NCI-H1930 (cell line): ENCODE measurements around the gene KRT6A.
"Not testable (repeated sequence)": the region's sequence is repeated elsewhere in the genome, so short reads cannot be mapped to it uniquely, and the experiment has no call there.

ENCODE experiments used
- DNase-seq, 2 experiments: peaks; one replicate each; lab custom pipeline; 2025; lab: John Stamatoyannopoulos, UW

The KRT6A gene

DNA sequence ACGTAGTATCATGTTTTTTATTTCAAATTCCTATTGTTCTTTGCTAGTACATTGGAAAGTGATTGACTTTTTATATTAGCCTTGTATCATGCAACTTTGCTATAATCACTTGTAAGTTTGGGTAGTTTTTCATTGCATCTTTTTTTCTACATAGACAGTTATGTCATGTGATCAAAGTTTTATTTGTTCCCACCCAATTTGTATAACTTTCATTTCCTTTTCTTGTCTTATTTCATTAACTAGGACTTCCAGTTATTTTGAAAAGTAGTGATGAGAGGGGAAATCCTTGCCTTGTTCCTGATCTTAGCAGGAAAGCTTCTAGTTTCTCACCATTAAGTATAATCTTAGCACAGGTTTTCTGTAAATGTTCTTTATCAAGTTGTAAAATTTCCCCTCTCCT, 9.8 kb upstream of the KRT6A start:
- no peak for DNase-seq

DNA sequence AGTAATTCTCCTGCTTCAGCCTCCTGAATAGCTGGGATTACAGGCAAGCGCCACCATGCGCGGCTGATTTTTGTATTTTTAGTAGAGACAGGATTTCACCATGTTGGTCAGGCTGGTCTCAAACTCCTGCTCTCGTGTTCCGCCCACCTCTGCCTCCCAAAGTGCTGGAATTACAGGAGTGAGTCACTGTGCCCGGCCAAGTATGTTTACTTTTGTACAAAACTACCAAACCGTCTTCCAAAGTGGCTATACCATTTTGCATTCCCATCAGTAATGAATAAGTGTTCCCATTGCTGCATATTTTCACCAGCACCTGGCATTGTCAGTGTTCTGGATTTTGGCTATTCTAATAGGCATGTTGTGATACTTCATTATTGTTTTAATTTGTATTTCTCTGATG, 8.4 kb upstream of the KRT6A start:
- no peak for DNase-seq

DNA sequence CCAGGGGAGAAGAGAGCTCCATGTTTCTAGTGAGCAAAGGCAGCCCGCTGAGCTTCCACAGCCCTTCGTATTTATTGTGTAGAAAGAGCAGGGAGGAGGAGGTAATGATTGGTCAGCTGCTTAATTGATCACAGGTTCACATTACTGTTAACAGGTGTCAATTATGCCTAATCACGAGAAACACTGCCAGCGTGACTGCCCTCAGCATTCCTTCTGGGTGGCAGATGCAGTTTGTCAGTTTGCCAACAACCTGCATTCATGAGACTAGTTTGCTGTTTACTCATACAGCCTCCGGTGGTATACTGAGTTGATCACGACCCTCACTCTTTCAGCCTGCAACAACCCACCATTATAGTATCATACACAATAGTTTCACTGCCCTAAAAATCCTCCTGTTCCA, 7.5 kb upstream of the KRT6A start:
- DNase-seq, result not testable (repeated sequence)

DNA sequence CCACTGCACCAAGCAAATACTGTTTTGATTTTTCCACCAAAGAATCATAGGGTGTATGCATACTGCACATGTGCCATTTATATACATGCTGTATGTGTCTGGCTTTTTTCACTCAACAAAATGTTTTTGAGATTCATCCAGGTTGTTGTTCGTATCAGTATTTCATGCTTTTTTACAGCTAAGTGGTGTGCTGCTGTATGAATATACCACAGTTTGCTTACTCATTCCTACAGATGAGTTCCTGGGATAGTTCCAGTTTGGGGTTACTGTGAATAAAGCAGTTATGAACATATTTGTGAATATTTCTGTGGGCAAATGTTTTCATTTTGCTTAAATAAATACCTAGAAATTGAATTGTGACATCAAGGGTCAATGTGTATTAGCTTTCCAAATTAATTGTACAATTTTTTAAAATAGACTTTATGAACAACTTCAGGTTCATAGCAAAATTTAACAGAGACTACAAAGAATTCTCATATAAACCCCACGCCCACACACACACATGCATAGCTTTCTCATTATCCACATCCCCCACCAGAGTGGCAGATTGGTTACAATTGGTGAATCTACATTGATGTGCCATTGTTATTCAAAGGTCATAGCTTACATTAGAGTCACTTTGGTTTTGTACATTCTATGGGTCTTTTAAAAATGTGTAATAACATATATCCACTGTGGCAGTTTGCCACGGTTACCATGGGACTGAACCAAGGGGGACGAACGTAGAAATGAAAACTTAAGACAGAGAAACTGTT, 6.9 kb upstream of the KRT6A start:
- no peak for DNase-seq

DNA sequence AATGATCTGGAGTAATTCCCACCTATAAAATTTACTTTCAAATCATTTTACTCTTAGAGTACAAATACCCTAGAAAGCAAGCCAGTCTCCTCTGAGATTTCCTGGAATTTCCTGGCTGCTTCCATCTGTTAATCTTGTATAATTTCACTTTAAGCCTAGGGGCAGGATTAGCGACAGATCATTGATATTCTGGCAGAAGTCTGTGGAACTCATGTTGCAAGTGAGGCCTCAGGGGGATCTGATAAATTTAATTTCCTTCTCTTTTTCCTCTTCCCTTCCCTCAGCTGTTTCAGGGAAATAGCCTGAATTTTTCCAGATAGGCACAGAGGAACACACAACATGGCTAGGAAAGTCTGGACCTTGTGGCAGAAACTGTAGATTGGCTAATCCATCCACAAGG, 5.9 kb upstream of the KRT6A start:
- no peak for DNase-seq

DNA sequence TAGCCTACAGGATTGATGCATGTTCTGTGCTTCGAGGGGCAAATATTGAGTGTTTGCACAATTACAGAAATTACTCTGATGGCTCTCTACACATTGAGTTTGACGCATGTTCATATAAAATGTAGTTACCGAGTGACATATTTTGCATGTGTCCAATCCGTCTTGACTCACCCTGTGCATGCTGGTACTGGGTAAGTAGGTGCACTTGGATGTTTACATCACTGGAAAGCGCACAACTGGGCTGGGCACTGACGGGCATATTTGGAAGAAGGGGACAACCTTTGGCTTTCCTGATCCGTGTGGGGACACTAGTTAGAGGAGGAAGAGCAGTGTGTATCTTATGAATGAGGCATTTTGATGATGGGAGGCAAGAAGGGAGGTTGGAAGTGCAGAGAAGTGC, 4.9 kb upstream of the KRT6A start:
- no peak for DNase-seq

DNA sequence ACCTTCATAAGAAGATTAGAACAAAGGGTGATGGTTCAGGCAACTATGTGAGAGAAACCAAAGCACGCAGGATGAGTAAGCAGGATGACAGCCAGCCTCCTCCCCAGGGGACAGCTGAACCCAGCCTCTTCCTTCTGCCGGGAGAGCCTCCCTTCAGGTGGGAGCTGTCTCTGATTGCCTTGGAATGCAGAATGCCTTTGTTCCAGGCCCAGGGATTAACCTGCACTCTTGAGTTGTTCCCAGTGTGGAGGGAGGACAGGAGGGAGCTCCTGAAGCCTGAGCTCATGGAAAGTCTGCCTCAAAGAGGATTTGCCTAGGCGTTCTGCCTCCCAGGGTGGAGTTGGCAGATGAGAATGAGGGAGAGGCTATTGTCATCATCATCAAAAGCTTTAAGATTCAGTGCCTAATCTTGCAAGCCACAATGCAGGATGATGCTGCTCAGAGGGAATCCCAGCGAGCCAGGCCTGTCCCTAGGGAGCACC, 3.6 kb upstream of the KRT6A start:
- no peak for DNase-seq

DNA sequence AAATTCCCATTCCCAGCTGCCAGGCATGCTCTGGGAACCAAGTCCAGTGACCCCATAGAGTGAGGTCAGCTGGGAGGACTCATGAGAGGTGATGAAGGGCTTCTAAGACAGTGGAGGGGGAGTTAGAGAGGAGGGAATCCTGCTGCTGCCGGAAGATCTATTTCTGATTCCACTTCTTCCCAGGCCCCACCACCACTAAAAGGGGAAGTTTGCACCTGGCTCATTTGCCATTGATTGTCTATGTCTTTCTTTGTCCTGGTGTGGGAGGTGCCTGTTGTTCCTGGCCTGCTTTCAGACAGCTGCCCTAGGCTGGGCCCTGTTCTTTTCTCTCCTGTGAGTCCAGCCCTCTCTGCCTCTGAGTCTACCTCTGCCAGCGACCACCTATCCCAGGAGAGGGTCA, 3.0 kb upstream of the KRT6A start:
- DNase-seq, result no peak

DNA sequence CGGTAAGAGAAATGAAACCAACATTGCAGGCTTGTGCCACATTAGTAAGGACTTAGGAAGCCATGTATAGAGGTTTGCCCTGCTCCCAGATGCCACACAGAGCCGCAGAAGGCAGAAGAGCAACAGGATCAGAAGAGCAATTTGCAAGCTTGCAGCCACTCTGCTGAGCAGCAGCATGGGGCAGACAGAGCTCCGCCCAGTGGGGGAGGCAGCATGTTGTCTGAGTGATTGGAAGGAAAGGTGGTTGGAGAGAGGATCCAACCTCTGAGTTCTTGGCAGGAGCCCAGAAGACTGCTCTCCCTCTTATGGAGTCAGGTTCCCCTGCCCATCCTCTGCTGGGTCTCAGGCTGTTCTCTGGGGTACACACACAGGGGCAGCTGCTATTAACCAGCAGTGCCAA, 2.3 kb upstream of the KRT6A start:
- DNase-seq, result no peak

DNA sequence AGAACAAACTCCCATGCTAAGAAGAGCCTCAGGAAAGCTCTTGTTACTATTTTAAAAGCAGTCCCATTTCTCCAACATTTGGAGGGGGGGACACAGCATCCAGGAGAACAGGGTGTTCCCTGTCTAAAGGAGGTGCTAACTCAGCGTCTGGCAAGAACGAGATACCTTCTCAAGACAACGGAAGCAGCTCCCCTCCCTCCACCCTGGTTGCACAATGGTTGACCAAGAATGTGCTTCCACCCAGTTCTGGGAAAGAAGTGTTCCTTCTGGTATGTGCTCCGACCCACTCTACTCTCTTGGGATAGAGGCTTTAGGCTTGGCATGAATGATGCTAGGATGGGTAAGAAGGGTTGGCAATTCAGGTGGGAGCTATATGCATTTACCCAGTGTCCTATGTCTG, 1.5 kb upstream of the KRT6A start:
- no peak for DNase-seq

DNA sequence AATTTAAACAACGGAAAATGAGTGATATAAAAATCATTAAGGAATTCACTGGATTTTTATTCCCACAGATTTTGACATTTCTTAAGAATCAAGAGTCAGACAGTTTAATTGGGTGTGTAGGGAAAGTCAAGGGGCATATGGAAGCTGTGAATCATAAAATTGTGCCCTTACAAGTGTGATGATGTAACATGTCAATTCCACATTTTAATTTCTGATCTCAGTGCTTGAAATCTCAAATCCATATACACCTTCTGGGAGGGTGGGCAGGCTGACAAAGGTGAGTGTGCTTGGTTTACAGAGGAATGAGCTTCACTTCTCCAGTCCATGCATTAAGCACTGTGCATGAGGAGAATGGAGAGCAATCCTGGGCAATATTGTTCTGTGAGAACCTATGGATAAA, 1.0 kb upstream of the KRT6A start:
- DNase-seq, result no peak

DNA sequence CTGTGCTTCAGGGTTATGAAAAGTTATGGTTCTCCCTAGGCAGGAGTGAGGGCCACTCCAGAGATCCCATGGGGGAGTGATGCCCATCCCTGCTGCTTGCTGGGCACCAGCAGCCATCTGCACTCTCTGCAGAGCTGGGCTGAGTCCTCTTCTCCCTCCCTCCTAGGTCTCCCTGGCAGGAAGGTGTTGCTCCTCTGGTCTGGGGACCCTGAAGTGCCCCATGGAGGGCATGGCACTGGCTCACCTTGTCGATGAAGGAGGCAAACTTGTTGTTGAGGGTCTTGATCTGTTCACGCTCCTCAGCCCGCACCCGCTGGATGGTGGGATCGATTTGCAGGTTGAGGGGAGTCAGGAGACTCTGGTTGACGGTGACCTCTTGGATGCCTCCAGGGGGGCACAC, 652 bp downstream of the KRT6A start:
- DNase-seq, result not testable (repeated sequence)

DNA sequence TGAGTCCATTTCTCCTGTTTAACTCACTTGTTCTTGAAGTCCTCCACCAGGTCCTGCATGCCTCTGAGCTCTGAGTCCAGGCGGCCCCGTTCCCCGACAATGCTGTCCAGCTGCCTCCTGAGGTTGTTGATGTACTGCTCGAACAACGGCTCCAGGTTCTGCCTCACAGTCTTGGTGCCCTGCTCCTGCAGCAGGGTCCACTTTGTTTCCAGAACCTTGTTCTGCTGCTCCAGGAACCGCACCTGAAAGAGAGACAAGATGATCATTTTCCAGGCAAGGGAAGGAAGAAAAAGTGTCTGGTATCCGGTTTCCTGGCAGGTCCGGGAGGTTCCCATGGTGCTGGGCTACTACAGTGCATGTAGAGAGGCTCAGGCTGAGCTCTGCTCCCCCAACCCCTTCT, 1.6 kb downstream of the KRT6A start:
- DNase-seq, result not testable (repeated sequence)

DNA sequence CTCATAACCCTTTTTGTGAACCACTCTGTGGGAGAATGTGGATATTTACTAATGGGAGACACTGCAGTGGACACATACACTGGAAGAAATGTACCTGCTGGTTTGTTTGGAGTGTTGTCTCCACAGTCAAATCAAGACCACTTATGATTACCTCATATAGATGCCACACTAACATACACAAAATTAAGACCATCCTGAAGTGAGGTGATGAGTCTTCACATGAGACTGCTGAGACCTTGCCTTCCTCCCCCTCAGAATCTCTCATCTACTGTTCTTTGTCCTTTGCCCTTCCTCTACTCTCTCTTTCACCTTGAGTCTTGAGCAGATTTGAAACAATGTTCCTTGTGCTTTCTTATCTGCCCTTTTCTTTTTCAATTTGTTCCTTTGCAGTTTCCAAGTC, 4.3 kb downstream of the KRT6A start:
- DNase-seq, result no peak

DNA sequence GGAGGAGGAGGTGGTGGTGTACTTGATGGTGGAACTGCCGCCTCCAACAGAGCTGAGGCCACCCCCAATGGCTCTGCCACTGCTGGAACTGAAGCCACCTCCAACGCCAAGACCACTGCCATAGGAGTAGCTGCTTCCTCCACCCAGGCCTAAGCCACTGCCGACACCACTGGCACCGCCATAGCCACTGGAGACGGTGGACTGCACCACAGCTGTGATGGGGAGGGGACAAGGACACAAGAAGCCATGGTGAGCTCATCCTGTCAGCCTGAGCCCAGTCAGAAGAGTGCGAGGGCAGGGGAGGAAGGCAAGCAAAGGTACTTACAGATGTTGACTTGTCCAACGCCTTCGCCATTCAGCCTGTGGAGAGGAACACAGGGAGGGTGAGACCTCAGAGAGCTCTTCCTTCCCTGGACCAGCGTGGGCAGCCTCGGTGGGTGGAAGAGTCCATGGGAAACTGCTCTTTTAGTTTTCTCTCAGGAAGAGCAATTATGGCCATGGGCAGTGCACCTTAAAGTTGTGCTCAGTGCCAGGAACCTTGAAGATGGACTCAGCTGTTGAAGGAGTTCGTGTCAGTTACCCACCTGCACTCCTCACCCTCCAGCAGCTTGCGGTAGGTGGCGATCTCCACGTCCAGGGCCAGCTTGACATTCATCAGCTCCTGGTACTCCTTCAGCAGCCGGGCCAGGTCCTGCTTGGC, 5.2 kb downstream of the KRT6A start:
- DNase-seq, result not testable (repeated sequence)

DNA sequence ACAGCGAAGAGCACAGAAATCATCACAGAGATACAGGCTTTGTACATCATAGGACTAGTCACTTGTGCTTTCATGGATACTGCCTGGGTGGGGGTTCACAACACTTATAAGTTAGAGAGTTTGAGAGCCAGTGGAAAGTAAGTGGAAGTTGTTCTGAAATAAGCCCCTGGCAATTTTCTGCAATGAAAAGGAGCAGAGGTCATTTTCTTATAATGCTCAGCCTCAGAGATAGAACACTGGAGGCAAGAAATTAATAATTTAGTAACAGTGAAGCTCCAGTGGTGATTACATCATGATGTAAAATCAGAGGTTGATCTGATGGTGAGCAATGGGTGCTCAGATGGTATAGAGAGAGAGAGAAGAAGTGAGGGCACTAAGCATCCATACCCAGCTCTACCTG, 5.8 kb downstream of the KRT6A start:
- DNase-seq, result no peak

DNA sequence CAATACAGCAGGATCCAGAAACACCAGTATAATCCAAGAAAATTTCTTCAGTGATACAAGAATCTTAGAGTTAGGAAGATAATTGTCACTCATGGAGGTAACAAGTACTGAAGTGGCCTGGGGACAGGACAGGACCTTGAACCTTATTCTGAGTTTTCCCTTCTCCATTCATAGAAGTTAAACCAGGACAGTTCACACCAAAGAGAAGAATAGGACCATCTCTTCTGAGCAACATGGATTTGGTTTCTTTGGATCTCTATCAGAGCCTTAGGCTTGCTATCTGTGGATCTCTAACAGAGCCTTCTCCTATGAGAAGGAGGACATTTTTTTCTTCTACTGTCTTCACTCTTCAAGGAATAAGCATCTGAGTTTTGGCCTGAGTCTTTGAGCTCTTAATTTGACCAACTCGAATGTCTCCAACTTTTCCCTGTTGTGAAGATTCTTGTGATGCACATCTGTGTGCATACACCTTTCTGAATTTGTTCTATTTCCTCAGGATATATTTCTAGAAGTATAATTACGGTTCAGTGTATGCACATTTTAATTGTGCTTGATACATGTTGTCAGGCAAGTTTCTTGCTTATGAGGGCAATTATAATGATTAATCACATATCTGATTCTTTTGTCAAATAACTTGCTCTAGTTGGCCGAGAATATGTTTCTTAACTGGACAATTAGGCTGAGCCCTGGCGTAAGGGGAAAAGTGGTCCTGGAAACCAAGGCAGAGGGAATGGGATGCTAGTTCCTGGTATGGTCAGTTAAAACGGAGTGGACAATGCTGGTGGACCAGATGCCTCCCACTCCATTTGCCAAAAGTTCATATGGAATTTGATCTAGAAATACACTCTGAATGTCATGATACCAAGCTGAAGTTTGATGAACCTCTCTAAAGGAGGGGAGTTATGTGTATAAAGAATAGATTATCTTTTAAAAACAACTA, 6.6 kb downstream of the KRT6A start:
- no peak for DNase-seq

DNA sequence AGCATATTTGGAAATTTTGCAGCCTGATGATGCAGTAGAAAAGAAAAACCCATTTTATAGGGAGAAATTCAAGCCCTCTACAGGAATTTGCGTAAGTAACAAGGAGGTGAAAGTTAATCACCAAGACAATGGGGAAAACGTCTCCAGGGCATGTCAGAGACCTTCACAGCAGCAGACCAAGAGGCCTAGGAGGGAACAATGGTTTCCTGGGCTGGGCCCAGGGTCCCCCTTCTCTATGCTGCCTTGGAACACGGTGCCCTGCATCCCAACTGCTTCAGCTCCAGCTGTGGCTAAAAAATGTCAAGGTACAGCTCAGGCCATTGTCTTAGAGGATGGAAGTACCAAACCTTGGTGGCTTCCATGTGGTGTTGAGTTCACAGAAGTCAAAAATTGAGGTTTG, 13.0 kb downstream of the KRT6A start:
- DNase-seq, result no peak

DNA sequence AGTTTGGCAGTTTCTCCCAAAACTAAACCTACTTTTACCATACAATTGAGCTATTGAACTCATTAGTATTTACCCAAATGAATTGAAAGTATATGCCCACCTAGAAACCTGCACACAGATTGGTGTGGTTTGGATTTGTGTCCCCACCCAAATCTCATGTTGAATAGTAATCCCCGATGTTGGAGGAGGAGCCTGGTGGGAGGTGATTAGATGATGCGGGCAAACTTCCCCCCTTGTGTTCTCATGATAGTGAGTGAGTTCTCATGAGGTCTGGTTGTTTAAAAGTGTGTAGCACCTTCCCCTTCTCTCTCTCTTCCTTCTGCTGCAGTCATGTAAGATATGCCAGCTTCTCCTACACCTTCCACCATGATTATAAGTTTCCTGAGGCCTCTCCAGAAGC, 15.4 kb downstream of the KRT6A start:
- DNase-seq, result no peak

DNA sequence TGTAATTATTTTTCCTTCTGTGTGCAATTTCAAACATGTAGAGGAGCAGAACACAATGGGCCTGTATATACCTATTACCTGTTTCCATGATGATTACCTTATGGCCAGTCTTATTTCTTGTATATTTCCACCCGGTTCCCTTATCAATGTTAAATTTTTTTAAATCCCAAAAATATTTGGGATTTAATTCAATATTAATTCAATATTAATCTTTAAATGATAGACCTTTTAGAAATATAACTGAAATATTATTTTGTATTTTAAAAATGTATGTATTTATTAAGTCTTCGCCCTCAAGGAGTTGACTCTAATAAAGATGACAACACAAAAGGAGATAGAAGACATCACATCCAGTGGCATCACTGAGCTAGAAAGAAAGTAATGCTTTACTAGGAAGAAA, 18.8 kb downstream of the KRT6A start:
- no peak for DNase-seq

DNA sequence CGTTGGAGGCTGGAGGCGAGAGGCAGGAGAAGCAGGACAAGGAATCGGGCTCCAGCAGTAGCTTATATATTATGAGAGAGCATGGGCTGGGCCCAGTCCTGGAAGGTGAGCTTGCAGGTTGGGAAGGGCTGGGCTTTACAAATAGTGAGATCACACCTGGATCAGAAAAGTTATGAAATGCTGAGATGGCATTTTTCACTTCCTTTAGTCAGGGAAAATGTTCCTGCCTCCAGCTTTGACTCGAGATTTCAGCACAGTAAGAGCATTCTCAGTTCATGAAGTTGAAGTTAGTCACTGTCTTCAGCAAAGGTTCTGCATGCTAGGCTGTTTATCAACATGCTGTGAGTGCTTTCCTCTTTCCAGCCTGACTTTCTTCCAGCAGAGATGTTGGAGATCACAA, 19.3 kb downstream of the KRT6A start, which contains the start of gene KRT6C:
Gene KRT6C (minus strand): TSS at position 38 of the 400 bp plus-strand sequence. CDS start 68 bp downstream, outside the sequence.
- no peak for DNase-seq

DNA sequence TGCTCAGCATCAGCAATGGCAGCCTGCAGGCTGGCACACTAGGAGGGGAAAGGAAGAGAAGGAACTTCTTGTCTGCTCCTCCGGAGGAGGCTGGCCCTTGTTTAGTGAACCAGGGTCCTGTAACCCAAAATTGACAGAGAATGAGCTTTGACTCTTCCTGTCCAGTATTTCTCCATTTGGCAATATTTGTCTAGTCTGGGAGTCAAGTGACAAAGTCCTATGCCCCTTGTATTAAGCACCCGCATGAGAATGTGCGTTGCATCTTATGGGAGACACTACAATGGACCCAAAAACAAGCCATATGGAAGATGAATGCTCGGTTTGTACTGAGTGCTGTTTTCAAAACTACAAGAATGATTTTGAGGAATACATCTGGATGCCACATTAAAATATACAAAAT, 23.2 kb downstream of the KRT6A start:
- no peak for DNase-seq
